Central memory CD8-positive, alpha-beta T cell (primary cell): ENCODE results near the gene GLCE.

Experiments used
- ATAC-seq: fragments of 150-1000 bp; cut with Tn5 transposase; replicated peaks from 2 replicates; pipeline ENCODE4 v1.10.0; 2022; ENCODE audit warnings: mild to moderate bottlenecking, moderate FRiP score, moderate number of reproducible peaks; ENCODE audit not compliant: poor library complexity, severe bottlenecking; ENCODE audit errors: extremely low read depth
- DNase-seq, 2 donors: peaks; one replicate each; pipeline ENCODE4 v3.0.0; 2021; ENCODE audit warnings: low spot score in 2 of 2
- H3K27ac Mint-ChIP-seq: one replicate; pipeline ENCODE4 v1.8.0; 2022; ENCODE audit warnings: low read depth, mild to moderate bottlenecking, moderate library complexity, mixed read lengths
- H3K27me3 Mint-ChIP-seq: one replicate; pipeline ENCODE4 v1.8.0; 2022; ENCODE audit warnings: mixed read lengths
- H3K36me3 Mint-ChIP-seq: one replicate; pipeline ENCODE4 v1.8.0; 2022; ENCODE audit warnings: mild to moderate bottlenecking, moderate library complexity, mixed read lengths; ENCODE audit not compliant: insufficient read depth
- H3K4me1 Mint-ChIP-seq: one replicate; pipeline ENCODE4 v1.8.0; 2022; ENCODE audit warnings: mixed read lengths
- H3K4me3 Mint-ChIP-seq: one replicate; pipeline ENCODE4 v1.8.0; 2022; ENCODE audit warnings: mild to moderate bottlenecking, moderate library complexity, mixed read lengths
- H3K9me3 Mint-ChIP-seq: one replicate; pipeline ENCODE4 v1.8.0; 2022; ENCODE audit warnings: mixed read lengths

The GLCE gene

DNA sequence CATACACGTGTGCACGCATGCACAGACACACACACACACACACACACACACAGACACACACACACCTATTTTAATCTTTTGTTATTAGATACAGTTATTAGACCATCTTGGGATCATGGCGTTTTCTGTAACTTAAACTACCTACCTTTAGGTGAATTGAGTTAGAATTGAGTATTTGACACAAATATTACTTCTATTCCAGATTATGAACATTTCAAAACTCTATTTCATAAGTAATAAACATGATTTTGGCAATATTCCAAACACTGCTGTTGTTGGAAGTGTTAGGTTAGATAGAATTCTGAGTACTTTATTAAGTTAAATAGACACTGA, 65.6 kb downstream of the GLCE start:
- no peak overlapping the region for H3K4me3 Mint-ChIP-seq
- H3K27ac Mint-ChIP-seq = no peak overlapping the region
- no peaks in the 10 kb centered on the region for H3K27me3 Mint-ChIP-seq
- H3K9me3 Mint-ChIP-seq = peaks cover 8% of the 10 kb centered on the region
- H3K4me1 Mint-ChIP-seq = no peaks in the 10 kb centered on the region
- DNase-seq (no peak), ATAC-seq (no peak)
- peaks cover 3% of the 10 kb centered on the region for H3K36me3 Mint-ChIP-seq

- H3K27me3 Mint-ChIP-seq = no peaks in the 10 kb centered on the region
- ATAC-seq (no peak), DNase-seq (no peak)
- peaks cover 3% of the 10 kb centered on the region for H3K36me3 Mint-ChIP-seq
- H3K4me3 Mint-ChIP-seq = no peak overlapping the region
- no peaks in the 10 kb centered on the region for H3K4me1 Mint-ChIP-seq
- no peaks in the 10 kb centered on the region for H3K9me3 Mint-ChIP-seq
- H3K27ac Mint-ChIP-seq = no peak overlapping the region
Observed at GRCh38 chr15:69232144-69232543, 71.7 kb downstream of the GLCE start.

DNA sequence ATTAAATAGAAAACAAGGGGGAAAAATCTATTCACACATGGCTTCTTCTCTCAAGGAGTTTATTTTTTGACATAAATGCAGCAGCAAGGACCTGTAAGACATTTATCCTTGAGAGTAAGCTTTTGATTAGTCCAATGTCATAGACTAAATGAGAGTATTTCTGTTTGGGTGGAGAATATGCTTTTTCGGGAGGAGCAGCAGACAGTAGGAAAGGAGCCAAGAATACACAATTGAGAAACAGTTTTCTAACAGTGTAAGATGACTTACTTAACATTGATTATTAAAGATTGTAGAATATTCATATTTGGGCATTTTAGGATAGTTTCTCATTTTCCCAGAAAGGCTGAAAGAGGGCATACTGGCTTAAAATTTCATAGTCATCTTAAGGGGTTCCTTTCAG, 72.3 kb downstream of the GLCE start:
- Mint-ChIP-seq H3K4me1 (no peaks in the 10 kb centered on the region), H3K27ac (no peak overlapping the region), H3K27me3 (no peaks in the 10 kb centered on the region), H3K4me3 (no peak overlapping the region), H3K36me3 (peaks cover 3% of the 10 kb centered on the region), H3K9me3 (no peaks in the 10 kb centered on the region)
- ATAC-seq = no peak
- no peak for DNase-seq

DNA sequence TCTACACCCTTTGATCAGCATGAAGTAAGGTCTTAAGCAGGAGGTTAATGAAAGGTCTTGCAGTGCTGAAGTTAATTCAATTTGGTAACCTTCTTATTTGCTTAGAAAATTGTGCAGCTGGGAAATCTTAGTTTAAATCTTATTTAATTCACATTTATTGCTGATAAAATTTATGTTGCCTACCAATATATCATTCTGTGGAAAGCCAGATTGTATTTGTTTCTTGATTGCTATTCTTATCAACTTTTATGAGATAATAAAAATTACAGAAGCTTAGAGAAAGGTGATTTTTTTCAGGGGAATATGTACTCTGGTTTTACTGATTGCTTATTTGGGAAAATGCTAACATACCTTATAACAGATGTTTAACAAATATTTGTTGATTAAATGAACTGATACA, 74.2 kb downstream of the GLCE start:
- ATAC-seq (no peak), DNase-seq (no peak)
- Mint-ChIP-seq H3K36me3 (peaks cover 1% of the 10 kb centered on the region), H3K27me3 (no peaks in the 10 kb centered on the region), H3K27ac (no peak overlapping the region), H3K4me1 (no peaks in the 10 kb centered on the region), H3K9me3 (no peaks in the 10 kb centered on the region), H3K4me3 (no peak overlapping the region)

DNA sequence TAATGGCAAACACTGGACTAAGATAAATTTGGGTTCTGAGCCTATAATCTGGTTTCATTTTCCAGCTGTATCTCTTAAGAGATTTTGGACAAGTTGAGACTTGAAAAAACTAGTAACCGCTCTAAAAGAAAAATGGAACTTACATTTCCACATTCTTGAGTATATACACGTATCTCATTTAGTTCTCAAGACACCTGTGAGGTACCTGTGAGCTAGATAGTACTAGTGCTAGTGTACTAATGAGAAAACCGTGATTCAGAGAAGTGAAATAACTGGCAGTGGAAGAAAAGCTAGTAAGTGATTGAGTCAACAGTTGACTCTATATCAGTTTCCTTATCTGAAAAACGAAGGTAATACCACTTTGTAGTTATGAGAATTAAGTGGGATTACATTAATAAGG, 76.1 kb downstream of the GLCE start:
- DNase-seq = no peak
- H3K4me1 Mint-ChIP-seq = no peaks in the 10 kb centered on the region
- no peak overlapping the region for H3K27ac Mint-ChIP-seq
- ATAC-seq = no peak
- H3K36me3 Mint-ChIP-seq = no peaks in the 10 kb centered on the region
- H3K4me3 Mint-ChIP-seq = no peak overlapping the region
- H3K9me3 Mint-ChIP-seq = no peaks in the 10 kb centered on the region
- no peaks in the 10 kb centered on the region for H3K27me3 Mint-ChIP-seq

DNA sequence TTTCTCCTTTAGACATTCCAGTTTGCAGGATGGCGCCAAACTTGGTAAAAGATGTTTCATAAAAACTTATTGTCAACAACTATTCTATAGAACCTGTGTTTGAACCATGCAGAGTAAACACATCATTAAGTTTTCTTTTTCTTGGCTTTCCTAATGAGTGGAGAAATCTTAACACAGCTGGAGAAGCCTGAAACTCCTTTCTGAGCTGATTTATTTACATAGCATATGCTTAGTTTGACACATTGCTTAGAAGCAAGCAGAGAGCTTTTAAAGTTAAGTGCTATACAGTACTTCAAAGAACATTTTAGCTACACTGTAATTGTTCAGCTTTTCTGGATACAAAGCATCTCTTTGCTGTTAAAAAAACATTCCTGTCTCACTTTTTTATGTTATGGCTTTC, 77.3 kb downstream of the GLCE start:
- no peak for ATAC-seq
- Mint-ChIP-seq H3K4me1 (no peaks in the 10 kb centered on the region), H3K27ac (no peak overlapping the region), H3K9me3 (no peaks in the 10 kb centered on the region), H3K4me3 (no peak overlapping the region), H3K36me3 (no peaks in the 10 kb centered on the region), H3K27me3 (no peaks in the 10 kb centered on the region)
- DNase-seq = no peak

DNA sequence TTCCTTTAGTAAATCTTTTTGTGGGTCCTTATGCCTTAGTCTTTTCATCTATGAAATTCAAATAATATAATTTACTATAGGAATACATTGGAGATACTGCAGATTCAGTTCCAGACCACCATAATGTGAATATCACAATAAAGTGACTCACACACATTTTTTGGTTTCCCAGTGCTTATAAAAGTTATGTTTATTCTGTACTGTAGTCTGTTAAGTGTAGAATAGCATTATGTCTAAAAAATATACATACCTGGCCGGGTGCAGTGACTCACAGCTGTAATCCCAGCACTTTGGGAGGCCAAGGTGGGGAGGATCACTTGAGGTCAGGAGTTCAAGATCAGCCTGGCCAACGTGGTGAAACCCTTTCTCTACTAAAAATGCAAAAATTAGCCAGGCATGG, 84.4 kb downstream of the GLCE start:
- DNase-seq (no peak), ATAC-seq (no peak)
- H3K27ac Mint-ChIP-seq = no peak overlapping the region
- no peaks in the 10 kb centered on the region for H3K9me3 Mint-ChIP-seq
- H3K4me1 Mint-ChIP-seq = no peaks in the 10 kb centered on the region
- no peak overlapping the region for H3K4me3 Mint-ChIP-seq
- H3K27me3 Mint-ChIP-seq = no peaks in the 10 kb centered on the region
- no peaks in the 10 kb centered on the region for H3K36me3 Mint-ChIP-seq

DNA sequence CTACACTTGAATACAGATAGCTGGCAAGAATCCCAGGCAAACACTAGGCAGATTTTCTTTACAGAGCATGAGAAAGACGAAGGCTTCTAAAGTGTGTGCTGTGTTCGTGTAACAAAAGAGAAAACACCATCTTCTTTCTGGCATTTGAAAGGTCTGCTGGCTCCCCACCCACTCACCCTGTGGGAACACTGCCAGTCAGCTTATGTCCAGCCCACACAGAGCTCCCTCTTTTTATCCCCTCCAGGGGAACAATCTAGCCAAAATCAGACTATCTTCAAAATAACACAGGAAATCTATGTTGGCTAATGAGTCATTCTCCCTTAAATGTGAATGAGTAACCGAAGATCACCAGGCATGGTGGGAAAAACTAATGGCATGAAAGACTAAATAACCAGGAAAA, 92.7 kb downstream of the GLCE start:
- Mint-ChIP-seq H3K4me3 (no peak overlapping the region), H3K9me3 (no peaks in the 10 kb centered on the region), H3K36me3 (peaks cover 3% of the 10 kb centered on the region), H3K27me3 (no peaks in the 10 kb centered on the region), H3K27ac (no peak overlapping the region), H3K4me1 (no peaks in the 10 kb centered on the region)
- DNase-seq = no peak
- ATAC-seq = no peak

GRCh38 chr15:69265347-69265955, 105.0 kb downstream of the GLCE start:
- no peak overlapping the region for H3K4me3 Mint-ChIP-seq
- no peak overlapping the region for H3K27ac Mint-ChIP-seq
- DNase-seq = no peak
- no peaks in the 10 kb centered on the region for H3K27me3 Mint-ChIP-seq
- ATAC-seq = no peak
- H3K36me3 Mint-ChIP-seq = no peaks in the 10 kb centered on the region
- H3K9me3 Mint-ChIP-seq = no peaks in the 10 kb centered on the region
- H3K4me1 Mint-ChIP-seq = no peaks in the 10 kb centered on the region

DNA sequence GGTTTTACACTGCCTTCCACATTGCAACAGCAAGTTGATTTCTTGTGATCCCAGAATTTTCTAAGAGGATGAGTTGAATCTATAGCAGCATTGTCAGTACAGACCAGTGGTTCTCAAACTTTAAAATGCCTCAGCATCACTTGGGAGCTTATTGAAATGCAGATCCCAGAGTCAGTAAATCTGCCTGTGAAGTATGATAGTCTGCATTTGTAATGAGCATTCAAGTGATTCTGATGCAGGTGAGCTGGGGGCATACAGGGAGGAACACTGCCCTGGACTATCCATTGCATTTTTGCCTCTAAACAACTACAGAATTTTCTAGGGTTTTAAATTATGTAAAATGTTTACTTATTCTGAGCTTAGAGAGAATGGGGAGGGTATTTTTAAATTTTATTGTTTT, 110.8 kb downstream of the GLCE start:
- no peaks in the 10 kb centered on the region for H3K36me3 Mint-ChIP-seq
- H3K4me1 Mint-ChIP-seq = no peaks in the 10 kb centered on the region
- ATAC-seq (no peak), DNase-seq (no peak)
- H3K9me3 Mint-ChIP-seq = no peaks in the 10 kb centered on the region
- H3K27me3 Mint-ChIP-seq = peaks cover 19% of the 10 kb centered on the region
- no peak overlapping the region for H3K4me3 Mint-ChIP-seq
- H3K27ac Mint-ChIP-seq = no peak overlapping the region

DNA sequence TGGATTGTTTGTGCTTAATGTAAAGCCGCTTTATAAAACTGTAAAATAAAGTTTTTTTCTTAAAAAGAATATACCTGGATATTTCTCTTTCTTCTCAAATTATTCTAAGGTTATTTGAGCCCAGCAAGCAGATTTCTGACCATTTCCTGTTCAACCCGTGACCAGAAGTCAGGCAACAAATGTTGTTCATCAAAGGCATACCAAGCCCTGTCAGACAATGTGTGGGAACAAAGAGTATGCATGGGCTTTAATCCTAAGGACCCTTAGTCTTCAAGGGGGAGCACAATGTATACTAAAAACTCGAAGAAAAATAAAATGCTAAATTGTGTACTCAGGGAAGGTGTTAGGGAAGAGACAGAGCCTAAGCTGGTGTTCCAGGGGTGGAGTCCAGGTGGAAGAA, 111.7 kb downstream of the GLCE start:
- H3K4me1 Mint-ChIP-seq = no peaks in the 10 kb centered on the region
- H3K36me3 Mint-ChIP-seq = no peaks in the 10 kb centered on the region
- H3K27ac Mint-ChIP-seq = no peak overlapping the region
- DNase-seq = no peak
- peaks cover 28% of the 10 kb centered on the region for H3K27me3 Mint-ChIP-seq
- H3K9me3 Mint-ChIP-seq = no peaks in the 10 kb centered on the region
- no peak overlapping the region for H3K4me3 Mint-ChIP-seq
- ATAC-seq = no peak

DNA sequence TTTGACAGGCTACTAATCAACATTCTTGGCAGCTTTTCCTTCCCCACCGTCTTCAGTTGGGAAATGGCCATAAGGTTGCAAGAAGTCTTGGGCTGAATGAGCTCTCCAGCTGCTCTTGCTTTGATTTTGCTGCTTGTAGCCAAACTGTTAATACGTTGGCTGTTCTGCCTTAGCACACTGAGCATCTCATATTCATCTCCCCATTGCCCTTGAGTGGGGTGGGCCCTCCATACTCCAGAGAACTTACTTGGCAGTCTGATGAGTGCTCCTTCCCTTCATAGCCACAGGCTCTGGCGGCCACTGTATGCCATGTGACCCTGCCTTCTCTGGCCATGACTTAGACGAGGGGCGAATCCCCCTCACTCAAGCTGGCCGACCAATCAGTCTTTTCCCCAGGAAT, 112.5 kb downstream of the GLCE start:
- no peaks in the 10 kb centered on the region for H3K9me3 Mint-ChIP-seq
- no peak overlapping the region for H3K4me3 Mint-ChIP-seq
- DNase-seq (no peak), ATAC-seq (no peak)
- H3K27me3 Mint-ChIP-seq = peaks cover 30% of the 10 kb centered on the region
- H3K27ac Mint-ChIP-seq = no peak overlapping the region
- H3K4me1 Mint-ChIP-seq = no peaks in the 10 kb centered on the region
- no peaks in the 10 kb centered on the region for H3K36me3 Mint-ChIP-seq

GRCh38 chr15:69275074-69275670, 114.7 kb downstream of the GLCE start:
- H3K36me3 Mint-ChIP-seq = no peaks in the 10 kb centered on the region
- peaks cover 30% of the 10 kb centered on the region for H3K27me3 Mint-ChIP-seq
- no peaks in the 10 kb centered on the region for H3K4me1 Mint-ChIP-seq
- no peaks in the 10 kb centered on the region for H3K9me3 Mint-ChIP-seq
- DNase-seq (no peak), ATAC-seq (no peak)
- H3K27ac Mint-ChIP-seq = no peak overlapping the region
- H3K4me3 Mint-ChIP-seq = no peak overlapping the region
